ENCODE results near the gene E4F1.

DNA sequence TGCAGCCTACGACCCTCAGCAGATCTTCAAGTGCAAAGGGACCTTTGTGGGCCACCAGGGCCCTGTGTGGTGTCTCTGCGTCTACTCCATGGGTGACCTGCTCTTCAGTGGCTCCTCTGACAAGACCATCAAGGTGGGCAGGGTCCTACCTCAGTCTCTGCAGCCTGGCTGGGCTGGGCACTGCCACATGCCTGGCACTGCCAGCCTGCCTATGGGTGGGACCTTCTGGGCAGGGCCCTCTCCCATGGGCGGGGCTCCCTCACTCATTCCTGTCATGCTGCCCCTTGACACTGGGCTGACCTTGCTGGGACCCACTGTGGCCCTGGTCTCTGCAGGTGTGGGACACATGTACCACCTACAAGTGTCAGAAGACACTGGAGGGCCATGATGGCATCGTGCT, 49.5 kb upstream of the E4F1 start:
- TF ChIP-seq CTCF (IDR thresholded peaks at IDR 0.05; ENCODE audit: poor library complexity), result no peak
- TF ChIP-seq EZH2 (IDR thresholded peaks at IDR 0.05; ENCODE audit: borderline replicate concordance), result no peak
- TF ChIP-seq EZH2phosphoT487 (IDR thresholded peaks at IDR 0.05; ENCODE audit: low read depth, severe bottlenecking, unreplicated experiment), result no peak
